GM12878 (cell line): ENCODE results near the gene DNAH2. TPM values are rescaled to one million over a fixed set of nuclear protein-coding genes. Genes with fewer than 3 reads are reported as not detected.

Experiments used
- ASH2L ChIP-seq: fragments of 300-600, 200-600 bp; sonication (generic); IDR thresholded peaks from 2 replicates; pipeline ENCODE4 v1.6.1; 2017; ENCODE audit warnings: low read depth, mild to moderate bottlenecking, borderline replicate concordance
- BACH1 ChIP-seq: fragments of 450-650 bp; IDR thresholded peaks from 2 replicates; pipeline ENCODE4 v1.6.1; 2017; ENCODE audit warnings: mild to moderate bottlenecking, borderline replicate concordance
- BCL11A ChIP-seq: IDR thresholded peaks from 2 replicates; pipeline ENCODE4 v1.6.1; 2011; ENCODE audit warnings: low read depth, low read length
- CBFB ChIP-seq: IDR thresholded peaks from 2 replicates; pipeline ENCODE4 v1.6.1; 2016; ENCODE audit warnings: antibody characterized with exemption, low read depth
- CHD1 ChIP-seq: IDR thresholded peaks from 2 replicates; pipeline ENCODE4 v1.6.1; 2012; ENCODE audit warnings: low read depth, low read length, improper control_type of control experiment
- FOS ChIP-seq: IDR thresholded peaks from 3 replicates; pipeline ENCODE4 v1.6.1; 2011; ENCODE audit warnings: borderline replicate concordance; ENCODE audit not compliant: insufficient read length; ENCODE audit errors: extremely low read depth
- FOXK2 ChIP-seq: fragments of 450-650 bp; IDR thresholded peaks from 2 replicates; pipeline ENCODE4 v1.6.1; 2017; ENCODE audit warnings: mild to moderate bottlenecking, moderate library complexity
- FOXM1 ChIP-seq: IDR thresholded peaks from 2 replicates; pipeline ENCODE4 v1.6.1; 2012; ENCODE audit warnings: low read depth, mild to moderate bottlenecking, inconsistent platforms, low read length, moderate library complexity
- GABPA ChIP-seq: IDR thresholded peaks from 2 replicates; pipeline ENCODE4 v1.6.1; 2014; ENCODE audit warnings: antibody characterized with exemption, low read depth, mild to moderate bottlenecking, inconsistent platforms
- KLF5 ChIP-seq: fragments of 450-650 bp; IDR thresholded peaks from 2 replicates; pipeline ENCODE4 v1.6.1; 2014; ENCODE audit warnings: mild to moderate bottlenecking; ENCODE audit not compliant: partially characterized antibody
- MXI1 ChIP-seq: fragments of 150-350 bp; IDR thresholded peaks from 2 replicates; pipeline ENCODE4 v1.6.1; 2011; ENCODE audit warnings: low read depth, mild to moderate bottlenecking, inconsistent platforms, low read length, improper control_type of control experiment
- NR2C2 ChIP-seq: IDR thresholded peaks from 2 replicates; pipeline ENCODE4 v1.6.1; 2011; ENCODE audit warnings: borderline replicate concordance, low read depth; ENCODE audit not compliant: control insufficient read depth, insufficient read length
- NRF1 ChIP-seq: conservative IDR thresholded peaks from 2 replicates; pipeline ENCODE4 v1.6.1; 2011; ENCODE audit warnings: mild to moderate bottlenecking, low read depth, low read length, improper control_type of control experiment
- PAX5 ChIP-seq: IDR thresholded peaks from 2 replicates; pipeline ENCODE4 v1.6.1; 2011; ENCODE audit warnings: low read depth, low read length, borderline replicate concordance
- PML ChIP-seq: IDR thresholded peaks from 2 replicates; pipeline ENCODE4 v1.6.1; 2012; ENCODE audit warnings: low read length, inconsistent platforms
- RFX5 ChIP-seq: IDR thresholded peaks from 2 replicates; pipeline ENCODE4 v1.6.1; 2011; ENCODE audit warnings: low read depth, low read length, improper control_type of control experiment
- RUNX3 ChIP-seq: IDR thresholded peaks from 2 replicates; pipeline ENCODE4 v1.6.1; 2012; ENCODE audit warnings: low read length, inconsistent platforms
- SMAD1 ChIP-seq: fragments of 450-650 bp; IDR thresholded peaks from 2 replicates; pipeline ENCODE4 v1.6.1; 2018; ENCODE audit warnings: mild to moderate bottlenecking, low read depth; ENCODE audit not compliant: partially characterized antibody
- SMAD5 ChIP-seq: IDR thresholded peaks from 2 replicates; pipeline ENCODE4 v1.6.1; 2016; ENCODE audit warnings: antibody characterized with exemption, low read depth
- SPI1 ChIP-seq: IDR thresholded peaks from 2 replicates; pipeline ENCODE4 v1.6.1; 2011; ENCODE audit warnings: low read depth, mild to moderate bottlenecking, low read length, moderate library complexity, borderline replicate concordance; ENCODE audit not compliant: insufficient read depth
- SREBF1 ChIP-seq: IDR thresholded peaks from 2 replicates; pipeline ENCODE4 v1.6.1; 2012; ENCODE audit warnings: mild to moderate bottlenecking, low read length
- TARDBP ChIP-seq: IDR thresholded peaks from 2 replicates; pipeline ENCODE4 v1.6.1; 2016; ENCODE audit warnings: borderline replicate concordance
- TCF3 ChIP-seq: IDR thresholded peaks from 2 replicates; pipeline ENCODE4 v1.6.1; 2012; ENCODE audit warnings: low read depth, mild to moderate bottlenecking, low read length, borderline replicate concordance; ENCODE audit not compliant: insufficient read depth
- ZNF207 ChIP-seq: fragments of 450-650 bp; IDR thresholded peaks from 2 replicates; pipeline ENCODE4 v1.6.1; 2014; ENCODE audit warnings: antibody characterized with exemption, mild to moderate bottlenecking, borderline replicate concordance
- polyA plus RNA-seq, 11 experiments: library from polyadenylated mRNA; depleted of rRNA in 4 of 11; unstranded in 6 of 11; stranded (reverse) in 5 of 11; fragments of >200 nt; fragmentation: Nextera tagmentation in 4 of 11; fragmentation: Illumina TruSeq in 1 of 11; extraction: Ambion mirVana in 4 of 11; extraction: Trizol in 1 of 11; gene quantifications; 1 replicate in 1 of 11; 2 replicates in 10 of 11; pipeline versions ENCODE4 v1.2.1 to v1.2.3, GENCODE V29; 2011 to 2016; ENCODE audit warnings: inconsistent platforms in 2 of 11, missing spikeins in 2 of 11, low read depth in 1 of 11
- total RNA-seq, 4 experiments: library from RNA; depleted of rRNA in 3 of 4; stranded (reverse); fragments of >200 nt in 3 of 4; fragmentation: Illumina TruSeq in 1 of 4; extraction: Trizol in 1 of 4; gene quantifications; 2 replicates each; pipeline versions ENCODE4 v1.2.1 to v1.2.3, GENCODE V29; 2013 to 2021
- TF ChIP-seq, protein P1 (sequence below): fragments of 450-650 bp; IDR thresholded peaks from 2 replicates; pipeline ENCODE4 v1.6.1; 2017; ENCODE audit warnings: borderline replicate concordance
- TF ChIP-seq, protein P2 (sequence below): fragments of 450-650 bp; IDR thresholded peaks from 2 replicates; pipeline ENCODE4 v1.6.1; 2017; ENCODE audit warnings: low read depth, mild to moderate bottlenecking, moderate library complexity
- TF ChIP-seq, protein P3 (sequence below): IDR thresholded peaks from 2 replicates; pipeline ENCODE4 v1.6.1; 2012; ENCODE audit warnings: improper control_type of control experiment, low read depth, low read length; ENCODE audit not compliant: insufficient replicate concordance

DNAH2 gene
- total and polyA plus RNA-seq, 10 of the 15 experiments (the other 5 are each of a cell fraction or from before 2014, with no cell fraction given): not detected

DNA sequence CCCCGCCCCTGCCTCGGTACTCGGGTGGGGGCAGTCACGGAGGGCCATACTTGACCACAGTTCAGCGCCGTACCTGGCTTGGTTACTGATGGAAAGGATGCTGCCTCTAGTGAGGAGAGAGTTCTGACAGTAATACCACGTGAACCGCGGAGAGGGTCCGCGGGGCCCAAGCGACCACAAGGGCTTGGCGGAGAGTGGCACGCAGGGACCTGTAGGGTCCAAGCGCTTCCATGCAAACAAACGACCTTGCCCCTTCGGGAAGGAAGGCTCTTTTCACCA, 125.7 kb downstream of the DNAH2 start (continued):
- TF ChIP-seq ASH2L (no peak), RUNX3 (no peak), TCF3 (no peak), KLF5 (no peak), FOXK2 (no peak), FOXM1 (no peak), SMAD5 (no peak; the same call in 1 of the 2 replicates), BACH1 (peak; percentile 19; the same call in 1 of the 2 replicates), FOS (no peak), RFX5 (no peak), TARDBP (no peak), PML (no peak), SPI1 (no peak), SREBF1 (no peak), CHD1 (no peak), PAX5 (no peak), ZNF207 (no peak), NRF1 (no peak), CBFB (0 out of 2 replicates have a peak, but pooled peaks have one; percentile 2), MXI1 (no peak), GABPA (no peak), SMAD1 (peak; percentile 8), BCL11A (no peak), NR2C2 (no peak)
- TF ChIP-seq, protein P1, sequence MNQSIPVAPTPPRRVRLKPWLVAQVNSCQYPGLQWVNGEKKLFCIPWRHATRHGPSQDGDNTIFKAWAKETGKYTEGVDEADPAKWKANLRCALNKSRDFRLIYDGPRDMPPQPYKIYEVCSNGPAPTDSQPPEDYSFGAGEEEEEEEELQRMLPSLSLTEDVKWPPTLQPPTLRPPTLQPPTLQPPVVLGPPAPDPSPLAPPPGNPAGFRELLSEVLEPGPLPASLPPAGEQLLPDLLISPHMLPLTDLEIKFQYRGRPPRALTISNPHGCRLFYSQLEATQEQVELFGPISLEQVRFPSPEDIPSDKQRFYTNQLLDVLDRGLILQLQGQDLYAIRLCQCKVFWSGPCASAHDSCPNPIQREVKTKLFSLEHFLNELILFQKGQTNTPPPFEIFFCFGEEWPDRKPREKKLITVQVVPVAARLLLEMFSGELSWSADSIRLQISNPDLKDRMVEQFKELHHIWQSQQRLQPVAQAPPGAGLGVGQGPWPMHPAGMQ: no peak
- TF ChIP-seq, protein P2, sequence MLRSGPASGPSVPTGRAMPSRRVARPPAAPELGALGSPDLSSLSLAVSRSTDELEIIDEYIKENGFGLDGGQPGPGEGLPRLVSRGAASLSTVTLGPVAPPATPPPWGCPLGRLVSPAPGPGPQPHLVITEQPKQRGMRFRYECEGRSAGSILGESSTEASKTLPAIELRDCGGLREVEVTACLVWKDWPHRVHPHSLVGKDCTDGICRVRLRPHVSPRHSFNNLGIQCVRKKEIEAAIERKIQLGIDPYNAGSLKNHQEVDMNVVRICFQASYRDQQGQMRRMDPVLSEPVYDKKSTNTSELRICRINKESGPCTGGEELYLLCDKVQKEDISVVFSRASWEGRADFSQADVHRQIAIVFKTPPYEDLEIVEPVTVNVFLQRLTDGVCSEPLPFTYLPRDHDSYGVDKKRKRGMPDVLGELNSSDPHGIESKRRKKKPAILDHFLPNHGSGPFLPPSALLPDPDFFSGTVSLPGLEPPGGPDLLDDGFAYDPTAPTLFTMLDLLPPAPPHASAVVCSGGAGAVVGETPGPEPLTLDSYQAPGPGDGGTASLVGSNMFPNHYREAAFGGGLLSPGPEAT: no peak
- TF ChIP-seq, protein P3, sequence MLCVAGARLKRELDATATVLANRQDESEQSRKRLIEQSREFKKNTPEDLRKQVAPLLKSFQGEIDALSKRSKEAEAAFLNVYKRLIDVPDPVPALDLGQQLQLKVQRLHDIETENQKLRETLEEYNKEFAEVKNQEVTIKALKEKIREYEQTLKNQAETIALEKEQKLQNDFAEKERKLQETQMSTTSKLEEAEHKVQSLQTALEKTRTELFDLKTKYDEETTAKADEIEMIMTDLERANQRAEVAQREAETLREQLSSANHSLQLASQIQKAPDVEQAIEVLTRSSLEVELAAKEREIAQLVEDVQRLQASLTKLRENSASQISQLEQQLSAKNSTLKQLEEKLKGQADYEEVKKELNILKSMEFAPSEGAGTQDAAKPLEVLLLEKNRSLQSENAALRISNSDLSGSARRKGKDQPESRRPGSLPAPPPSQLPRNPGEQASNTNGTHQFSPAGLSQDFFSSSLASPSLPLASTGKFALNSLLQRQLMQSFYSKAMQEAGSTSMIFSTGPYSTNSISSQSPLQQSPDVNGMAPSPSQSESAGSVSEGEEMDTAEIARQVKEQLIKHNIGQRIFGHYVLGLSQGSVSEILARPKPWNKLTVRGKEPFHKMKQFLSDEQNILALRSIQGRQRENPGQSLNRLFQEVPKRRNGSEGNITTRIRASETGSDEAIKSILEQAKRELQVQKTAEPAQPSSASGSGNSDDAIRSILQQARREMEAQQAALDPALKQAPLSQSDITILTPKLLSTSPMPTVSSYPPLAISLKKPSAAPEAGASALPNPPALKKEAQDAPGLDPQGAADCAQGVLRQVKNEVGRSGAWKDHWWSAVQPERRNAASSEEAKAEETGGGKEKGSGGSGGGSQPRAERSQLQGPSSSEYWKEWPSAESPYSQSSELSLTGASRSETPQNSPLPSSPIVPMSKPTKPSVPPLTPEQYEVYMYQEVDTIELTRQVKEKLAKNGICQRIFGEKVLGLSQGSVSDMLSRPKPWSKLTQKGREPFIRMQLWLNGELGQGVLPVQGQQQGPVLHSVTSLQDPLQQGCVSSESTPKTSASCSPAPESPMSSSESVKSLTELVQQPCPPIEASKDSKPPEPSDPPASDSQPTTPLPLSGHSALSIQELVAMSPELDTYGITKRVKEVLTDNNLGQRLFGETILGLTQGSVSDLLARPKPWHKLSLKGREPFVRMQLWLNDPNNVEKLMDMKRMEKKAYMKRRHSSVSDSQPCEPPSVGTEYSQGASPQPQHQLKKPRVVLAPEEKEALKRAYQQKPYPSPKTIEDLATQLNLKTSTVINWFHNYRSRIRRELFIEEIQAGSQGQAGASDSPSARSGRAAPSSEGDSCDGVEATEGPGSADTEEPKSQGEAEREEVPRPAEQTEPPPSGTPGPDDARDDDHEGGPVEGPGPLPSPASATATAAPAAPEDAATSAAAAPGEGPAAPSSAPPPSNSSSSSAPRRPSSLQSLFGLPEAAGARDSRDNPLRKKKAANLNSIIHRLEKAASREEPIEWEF: no peak
